ENCODE data around the gene DYNLT3.

DYNLT3 gene

DNA sequence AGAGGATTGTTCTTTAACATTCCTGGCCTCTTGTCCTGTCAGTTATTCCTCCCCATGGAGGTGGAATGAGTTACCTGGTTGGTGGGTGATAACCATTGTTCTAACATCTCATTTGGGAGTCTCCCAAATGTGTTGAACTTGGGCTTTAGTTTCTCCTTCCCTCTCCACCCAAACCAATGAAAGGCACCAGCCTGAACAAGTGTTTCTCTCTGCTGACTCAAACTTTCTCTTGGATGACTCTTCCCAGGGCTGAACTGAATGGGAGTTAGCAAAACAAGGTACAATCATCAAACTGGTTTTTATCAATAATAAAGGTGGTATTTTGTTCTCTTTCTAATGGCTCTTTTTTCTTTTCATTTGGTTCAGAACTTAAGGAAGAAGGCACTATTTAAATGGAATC lies 2.7 kb downstream of the DYNLT3 start:
- no peak for DNase-seq (ENCODE audit: low read depth)

DNA sequence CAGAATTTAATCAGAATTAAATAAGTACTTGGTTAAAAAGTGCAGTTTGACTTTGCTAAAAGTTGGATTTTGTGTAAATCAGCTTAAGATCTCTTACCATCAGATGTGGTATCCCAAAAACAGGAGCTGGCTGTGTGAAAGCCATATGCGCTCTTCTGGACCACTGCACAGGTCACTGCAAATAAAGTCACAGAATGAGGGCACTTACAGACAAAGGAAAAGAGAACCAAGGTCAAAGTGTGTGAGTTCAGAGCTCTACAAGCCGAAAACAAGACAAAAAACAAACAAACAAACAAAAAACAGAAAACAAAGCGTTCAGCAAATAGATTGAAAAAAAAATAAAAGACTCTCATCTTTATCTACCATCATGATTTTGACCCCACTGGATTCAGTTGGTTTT lies 6.4 kb downstream of the DYNLT3 start:
- no peak for DNase-seq (ENCODE audit: low read depth)

DNA sequence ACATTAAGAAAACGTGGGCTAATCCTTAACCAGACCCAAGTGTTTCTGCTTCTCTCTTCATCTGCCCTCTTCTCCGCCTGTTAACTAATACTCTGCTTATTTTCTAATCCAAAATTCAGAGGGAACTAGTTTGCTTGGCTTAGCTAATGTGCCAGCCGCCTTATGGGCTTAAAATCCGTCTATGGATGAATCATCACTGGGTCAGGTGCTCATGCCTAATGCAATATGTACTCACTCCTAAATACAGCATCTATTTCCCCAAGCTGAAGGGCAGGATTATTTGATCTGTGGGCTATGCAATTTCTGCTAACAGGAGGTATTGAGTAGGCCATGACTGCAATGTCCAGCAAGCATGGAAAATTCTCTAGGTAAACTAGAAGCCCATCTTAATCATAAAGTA lies 12.4 kb downstream of the DYNLT3 start:
- no peak for DNase-seq (ENCODE audit: low read depth)

DNA sequence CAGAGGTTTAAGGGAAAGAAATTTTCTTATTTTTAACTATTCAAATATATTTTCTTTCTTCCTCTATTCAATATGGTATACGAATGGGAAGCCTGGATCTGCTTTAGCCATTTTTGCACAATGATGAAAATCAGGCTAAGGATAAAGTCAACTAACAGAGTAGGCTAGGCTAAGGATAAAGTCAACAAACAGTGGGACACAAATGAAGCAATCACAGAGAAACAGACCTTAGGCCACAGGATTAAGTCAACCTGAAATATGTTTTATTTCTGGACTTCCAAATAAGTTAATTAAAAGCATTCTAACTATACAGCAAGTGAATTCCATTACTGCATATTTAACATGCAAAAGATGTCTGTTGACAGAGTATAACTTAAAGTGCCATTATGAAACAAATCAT lies 17.0 kb downstream of the DYNLT3 start:
- no peak for DNase-seq (ENCODE audit: low read depth)

DNA sequence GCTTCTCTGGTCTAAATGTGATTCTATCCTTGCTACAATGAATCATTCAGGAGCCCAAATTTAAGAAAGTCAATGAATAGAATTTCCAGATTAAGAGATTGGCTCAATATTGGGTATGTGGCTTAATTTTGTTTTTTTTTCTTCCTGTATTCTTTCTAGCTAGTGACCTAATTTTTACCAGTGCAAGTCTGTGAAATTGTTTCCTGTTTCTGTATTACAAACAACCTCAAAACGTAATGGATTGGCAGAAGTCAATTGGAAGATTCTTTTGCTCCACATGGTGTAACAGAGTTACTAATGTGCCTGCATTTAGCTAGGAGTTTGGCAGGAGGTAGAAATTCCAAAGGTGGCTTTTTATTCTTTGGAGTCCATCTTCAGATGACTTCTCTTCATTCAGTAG lies 17.6 kb downstream of the DYNLT3 start:
- no peak for DNase-seq (ENCODE audit: low read depth)

DNA sequence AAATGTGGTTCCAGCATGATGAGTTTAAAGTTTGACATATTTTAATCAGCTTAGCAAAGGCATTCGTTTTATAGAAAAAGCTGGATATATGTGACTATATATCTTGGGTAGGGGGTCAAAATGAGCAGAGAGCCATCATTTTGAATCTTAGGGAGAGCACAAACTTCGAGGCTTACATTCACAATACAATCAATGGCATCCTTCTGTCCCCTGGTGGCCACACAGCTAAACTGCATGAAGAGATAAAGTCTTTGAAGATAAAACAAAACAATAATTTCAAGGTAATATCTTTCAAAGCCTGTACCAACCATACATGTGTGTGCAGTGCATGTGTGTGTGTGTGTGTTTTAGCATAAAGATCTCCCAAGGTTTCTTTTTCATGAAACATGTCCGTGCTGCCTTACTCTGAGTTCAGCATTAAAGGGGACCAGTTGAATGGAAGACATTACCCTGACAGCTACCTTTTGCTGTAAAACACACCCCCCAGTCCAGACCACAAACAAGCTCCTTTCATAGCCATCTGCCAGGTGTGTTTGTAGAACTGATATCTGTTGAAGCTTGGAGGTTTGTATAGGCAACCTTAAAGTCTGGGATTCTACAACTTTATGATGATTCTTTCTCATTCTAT lies 22.0 kb downstream of the DYNLT3 start:
- no peak for DNase-seq (ENCODE audit: low read depth)

DNA sequence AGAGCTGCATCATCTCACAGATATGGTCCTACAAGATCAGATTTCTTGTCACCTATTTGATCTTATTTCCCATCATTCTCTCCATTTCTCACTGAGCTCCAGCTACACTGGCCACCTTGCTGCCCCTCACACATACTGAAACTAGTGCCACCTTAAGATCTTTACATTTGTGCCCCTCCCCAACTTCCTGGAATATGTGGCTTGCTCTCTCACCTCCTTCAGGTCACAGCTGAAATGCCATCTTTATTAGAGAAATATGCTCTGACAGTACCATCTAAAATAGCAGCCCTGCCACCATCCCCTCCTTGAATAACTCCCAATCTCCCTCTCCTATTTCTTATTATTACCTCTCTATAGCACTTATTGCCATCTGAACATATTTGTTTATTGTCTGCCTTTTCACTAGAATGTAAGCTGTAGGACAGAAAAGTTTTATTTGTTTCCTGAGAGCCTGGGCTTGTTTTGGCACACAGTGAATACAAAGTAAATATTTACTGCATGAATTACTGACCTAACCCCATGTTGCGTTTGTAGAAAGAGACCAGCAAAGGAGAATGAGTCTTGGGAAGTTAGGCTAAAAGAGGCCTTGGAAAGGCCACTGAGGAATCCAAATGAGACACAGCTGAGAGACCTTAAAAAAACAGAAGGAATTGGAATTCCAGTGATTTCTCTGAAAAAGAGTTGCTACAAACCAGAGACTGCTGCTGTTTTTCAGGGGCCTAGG lies 22.7 kb downstream of the DYNLT3 start:
- DNase-seq (ENCODE audit: low read depth) = no peak

DNA sequence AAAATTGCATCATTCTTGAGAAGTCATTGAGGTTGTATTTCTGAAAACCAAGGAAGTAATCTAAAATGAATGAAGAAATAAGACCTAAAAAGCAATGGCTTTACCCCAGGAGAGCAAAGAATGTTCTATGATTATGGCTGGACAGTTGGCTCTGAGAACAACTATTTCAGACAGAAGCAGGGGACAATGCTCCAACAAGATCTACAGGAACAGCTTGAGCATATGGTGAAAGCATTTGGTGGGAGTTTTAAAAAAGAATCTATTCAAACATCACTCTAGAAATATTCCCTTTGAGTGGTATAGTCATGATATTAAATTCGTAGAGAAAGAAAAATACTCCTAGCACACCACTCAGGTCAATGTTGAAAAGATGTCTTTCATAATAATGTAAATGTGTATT lies 26.7 kb downstream of the DYNLT3 start:
- no peak for DNase-seq (ENCODE audit: low read depth)

DNA sequence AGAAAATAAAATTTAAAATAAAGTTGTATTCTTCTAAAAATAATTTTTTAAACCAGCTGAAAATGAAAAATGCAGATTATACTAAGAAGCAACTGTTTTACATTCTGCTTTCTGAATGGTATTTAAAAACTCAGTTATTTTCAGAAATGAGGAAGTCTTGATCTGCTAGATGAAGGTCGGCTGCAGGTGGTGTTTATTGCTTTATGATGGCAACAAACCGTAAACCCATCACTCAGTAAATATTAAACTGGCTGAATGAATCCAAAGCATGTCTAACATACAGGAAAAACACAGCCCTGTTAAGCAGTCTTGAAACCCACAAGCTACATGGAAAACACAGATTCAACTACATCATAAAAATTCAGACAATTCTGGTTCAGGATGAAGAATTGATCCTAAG lies 29.3 kb downstream of the DYNLT3 start:
- no peak for DNase-seq (ENCODE audit: low read depth)

DNA sequence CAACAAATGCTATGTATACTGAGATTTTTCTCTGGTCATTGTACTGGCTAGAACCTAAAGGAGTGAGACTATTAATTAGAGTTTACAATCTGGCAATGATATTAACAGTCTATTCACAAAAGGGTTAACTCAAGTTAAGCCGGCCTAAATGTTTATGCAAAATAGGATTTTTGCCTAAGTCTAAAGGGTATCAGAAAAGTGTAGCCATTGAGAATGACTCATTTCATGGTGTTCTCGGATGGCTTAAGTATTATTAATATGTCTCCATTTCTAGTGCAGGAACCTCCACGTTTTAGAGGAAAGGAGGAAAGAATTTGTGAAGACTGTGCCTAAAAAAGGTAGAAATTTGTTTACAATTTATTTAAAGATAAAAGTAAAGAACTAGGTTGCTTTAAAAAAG lies 29.8 kb downstream of the DYNLT3 start:
- no peak for DNase-seq (ENCODE audit: low read depth)

DNA sequence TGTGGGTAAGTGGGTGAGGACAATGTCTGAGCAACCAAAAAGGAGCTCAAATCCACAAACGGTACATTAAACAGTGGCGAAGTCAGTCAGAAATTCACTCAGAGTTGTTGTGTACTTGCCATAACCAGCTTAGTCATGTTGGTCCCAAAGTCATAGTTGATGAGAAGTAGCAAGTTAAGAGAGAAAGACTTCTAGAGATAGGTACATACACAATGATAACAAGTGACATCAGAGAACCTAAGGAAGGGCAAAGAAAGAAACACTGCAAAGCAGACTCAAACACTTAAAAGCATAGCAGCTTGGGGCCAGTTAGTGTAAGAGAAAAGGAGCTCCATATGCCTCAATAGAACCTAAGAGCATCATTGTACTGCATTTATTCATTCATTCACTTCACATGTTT lies 30.2 kb downstream of the DYNLT3 start:
- DNase-seq (ENCODE audit: low read depth) = no peak

DNA sequence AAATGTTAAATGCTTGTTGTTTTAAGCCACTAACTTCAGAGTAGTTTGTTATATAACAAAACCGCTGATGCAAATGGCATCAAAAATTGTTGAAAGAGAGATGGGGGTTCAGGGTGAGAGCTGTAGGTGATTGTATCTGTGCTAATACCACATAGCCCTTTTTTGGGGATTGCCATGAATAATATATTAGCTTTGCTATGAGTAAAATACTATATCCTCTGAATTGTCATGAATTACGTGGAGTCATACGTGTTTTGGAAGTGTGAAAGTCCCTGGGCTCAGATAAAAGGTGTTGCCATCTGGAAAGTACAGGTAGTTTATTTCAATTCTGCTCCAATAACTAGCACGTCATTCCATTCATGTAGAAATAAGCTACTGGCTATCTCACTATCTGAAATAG lies 30.6 kb downstream of the DYNLT3 start:
- no peak for DNase-seq (ENCODE audit: low read depth)

DNA sequence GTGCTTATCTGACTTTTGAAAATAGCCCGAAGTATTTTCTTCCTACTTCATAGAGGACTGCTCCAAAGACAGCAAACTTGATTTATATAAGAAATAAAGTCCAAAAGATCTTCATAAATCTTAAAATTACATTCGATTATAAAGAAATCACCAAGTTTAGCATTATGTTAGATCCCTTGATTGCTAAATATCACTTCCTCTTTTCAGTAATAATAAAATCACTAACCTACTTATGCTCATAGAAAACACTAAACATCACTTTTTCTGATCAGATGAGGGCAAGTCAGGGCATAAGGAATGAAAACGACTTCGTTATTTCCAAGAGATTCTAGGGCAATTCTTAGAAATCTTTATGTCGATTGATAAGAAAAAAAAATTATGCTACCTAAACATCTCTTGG lies 32.0 kb downstream of the DYNLT3 start:
- DNase-seq (ENCODE audit: low read depth) = no peak

DNA sequence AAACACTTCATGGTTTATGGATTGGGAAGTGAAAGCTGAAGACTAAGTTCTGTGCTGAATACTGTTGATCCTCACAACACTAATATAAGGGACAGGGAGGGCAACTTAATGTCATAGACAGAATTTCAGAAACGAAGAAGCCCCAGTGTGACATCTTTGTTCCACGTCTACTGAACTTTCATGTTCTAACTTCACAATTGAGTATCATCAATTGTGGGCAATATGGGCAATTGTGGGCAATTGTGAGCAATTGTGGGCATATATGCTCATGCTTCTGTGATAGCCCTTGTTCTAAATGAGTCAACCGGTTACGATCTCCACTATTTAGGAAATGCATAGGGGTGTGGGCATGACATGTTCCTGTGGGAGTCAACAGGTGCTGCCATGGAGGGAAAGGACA lies 33.8 kb downstream of the DYNLT3 start:
- DNase-seq (ENCODE audit: low read depth) = no peak

DNA sequence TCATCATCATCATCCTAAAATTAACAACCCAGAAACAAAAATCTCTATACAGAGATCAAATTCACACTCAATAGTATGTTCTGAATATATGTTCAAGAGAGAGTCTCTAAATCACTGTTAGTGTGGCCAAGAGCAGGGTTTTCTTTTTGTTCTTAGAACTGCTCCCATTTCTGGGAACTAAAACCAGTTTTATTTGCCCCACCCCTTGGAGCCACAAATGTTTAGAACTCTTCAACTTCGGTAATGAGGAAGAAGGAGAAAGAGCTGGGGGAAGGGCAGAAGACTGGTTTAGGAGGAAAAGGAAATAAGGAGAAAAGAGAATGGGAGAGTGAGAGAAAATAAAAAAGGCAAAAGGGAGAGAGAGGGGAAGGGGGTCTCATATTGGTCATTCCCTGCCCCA lies 35.3 kb downstream of the DYNLT3 start:
- DNase-seq (ENCODE audit: low read depth) = no peak

DNA sequence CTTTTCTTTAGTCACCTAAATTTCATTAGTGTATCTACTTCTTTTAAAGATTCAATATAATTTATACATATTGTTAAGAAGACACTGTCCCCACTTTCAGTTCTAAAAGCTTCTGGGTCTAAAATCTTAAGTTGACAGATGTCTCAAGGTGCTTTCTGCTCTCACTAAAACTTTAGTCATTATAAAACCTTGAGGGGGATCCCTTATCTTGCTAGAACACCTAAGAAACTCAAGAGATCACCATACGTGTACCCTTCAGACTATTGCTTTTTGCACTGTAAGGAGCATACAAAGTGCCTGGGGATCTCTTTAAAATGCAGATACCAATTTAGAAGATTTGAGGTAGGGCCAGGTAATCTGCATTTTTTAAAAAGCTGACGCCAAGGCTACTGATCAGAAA lies 37.4 kb downstream of the DYNLT3 start:
- DNase-seq (ENCODE audit: low read depth) = no peak

DNA sequence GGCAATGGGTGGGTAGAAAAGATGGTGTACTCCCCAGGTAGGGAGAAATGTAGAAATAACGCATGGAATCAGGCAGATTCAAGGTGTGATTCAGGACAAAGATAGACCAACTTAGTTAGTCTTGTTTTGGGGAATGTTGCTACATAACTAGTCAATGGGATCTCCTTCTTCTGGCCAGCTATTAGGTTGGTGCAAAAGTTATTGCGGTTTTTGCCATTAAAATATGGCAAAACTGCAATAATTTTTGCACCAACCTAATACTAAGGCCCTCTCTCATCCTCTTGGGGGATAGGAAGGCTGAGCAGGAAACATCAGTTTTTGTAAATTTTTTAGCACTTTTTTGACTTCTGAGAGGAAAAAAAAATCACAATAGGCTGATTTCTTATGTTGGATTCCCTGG lies 44.3 kb downstream of the DYNLT3 start:
- DNase-seq (ENCODE audit: low read depth) = no peak

DNA sequence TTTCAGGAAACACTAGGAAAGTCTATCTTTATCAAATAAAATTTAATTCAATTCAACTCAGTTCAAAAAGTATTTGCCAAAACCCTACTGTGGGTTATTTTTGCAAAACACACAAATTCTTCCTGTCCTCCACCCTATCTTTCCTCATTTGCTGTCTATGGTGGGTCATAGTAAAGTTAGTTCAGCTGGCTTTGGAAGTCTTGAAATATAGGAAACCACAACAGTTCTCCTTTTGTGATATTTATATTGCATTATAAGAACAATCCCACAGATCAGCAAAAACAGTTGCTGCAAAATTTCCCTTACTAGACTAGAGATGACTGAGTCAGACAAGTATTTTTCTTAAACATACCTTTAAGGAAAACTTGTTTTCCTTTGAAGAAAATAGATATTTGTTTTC lies 45.3 kb downstream of the DYNLT3 start:
- DNase-seq (ENCODE audit: low read depth) = no peak

DNA sequence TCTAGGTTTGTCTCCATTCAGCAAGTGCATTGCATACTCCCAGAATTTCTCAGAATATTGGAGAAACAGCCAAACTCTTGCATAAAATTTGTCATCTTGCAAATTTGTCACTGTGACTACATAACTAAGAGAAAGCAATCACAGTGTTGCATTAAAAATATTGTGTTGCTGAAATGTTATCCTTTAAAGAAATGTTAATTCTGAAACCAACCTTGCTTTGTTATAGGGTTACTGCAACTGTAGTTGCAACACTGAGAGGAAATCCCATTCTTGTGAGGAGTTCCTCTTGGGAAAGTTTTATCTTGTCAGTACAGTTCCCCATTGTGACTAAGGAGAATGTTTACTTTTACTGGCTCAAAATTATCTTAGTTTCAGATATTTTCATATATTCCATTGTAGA lies 46.7 kb downstream of the DYNLT3 start:
- no peak for DNase-seq (ENCODE audit: low read depth)

DNA sequence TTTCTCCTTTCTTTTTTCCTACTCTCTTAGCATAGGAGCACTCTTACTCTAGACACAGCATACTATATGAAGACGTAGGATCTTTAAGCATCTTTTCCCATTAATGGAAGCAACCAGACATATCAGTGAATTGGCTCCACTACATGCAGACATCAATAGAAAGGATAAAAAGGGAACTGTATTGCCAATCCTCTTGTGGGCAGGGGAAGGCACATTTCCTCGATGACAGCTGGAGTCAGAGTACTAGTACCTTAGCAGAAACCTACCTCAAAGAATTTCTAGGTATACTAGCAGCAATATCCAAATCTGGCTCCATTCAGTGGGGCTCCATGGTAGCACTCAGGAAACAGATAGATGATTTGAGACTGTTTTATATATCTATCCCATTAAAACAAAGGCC lies 47.4 kb downstream of the DYNLT3 start:
- no peak for DNase-seq (ENCODE audit: low read depth)

DNA sequence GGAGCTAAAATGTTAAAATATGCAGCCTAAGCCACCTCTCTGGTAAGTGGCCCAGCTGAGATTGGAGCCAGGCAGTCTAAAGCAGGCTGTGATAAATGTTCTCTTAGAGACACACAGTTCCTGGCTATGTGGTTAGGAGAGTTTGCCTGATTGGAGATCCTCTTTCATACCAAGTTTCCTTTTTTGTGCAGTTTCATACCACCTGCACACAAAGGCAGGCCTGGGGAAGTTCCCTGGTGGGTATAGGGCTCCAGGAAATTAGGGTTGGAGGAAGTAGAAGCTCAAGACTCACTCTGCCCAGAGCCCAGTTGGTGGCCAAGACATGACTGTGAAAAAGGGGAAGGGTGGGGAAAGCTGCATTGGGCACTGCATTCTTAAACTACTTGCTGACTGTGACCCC lies 50.6 kb downstream of the DYNLT3 start:
- DNase-seq (ENCODE audit: low read depth) = no peak

DNA sequence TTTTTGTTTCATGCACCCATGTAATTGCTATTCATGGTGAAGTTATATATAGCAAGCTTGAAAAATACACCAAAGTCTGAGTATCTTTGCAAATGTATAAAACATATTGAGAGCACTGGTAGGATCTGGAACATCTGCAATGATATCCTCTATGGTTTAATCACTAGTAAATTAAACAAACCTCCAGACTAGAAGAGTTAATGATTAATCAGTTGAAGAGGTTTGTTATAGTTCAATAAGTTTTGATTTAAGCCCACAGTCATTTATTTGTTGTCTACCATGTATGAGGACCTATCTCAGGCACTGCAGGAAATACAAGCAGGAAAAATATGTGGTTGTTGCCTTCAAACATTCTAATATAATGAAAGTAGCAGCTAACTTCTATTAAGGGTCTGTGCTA lies 51.1 kb downstream of the DYNLT3 start:
- no peak for DNase-seq (ENCODE audit: low read depth)
